Activated CD4-positive, alpha-beta T cell treated with anti-CD3 and anti-CD28 coated beads, Interleukin-2, amount 10 ng/mL, durations not matched to agents 24 days and 14 days (primary cell): ENCODE data around the gene GTF3C6. TPM values are rescaled to one million over a fixed set of nuclear protein-coding genes. Genes with fewer than 3 reads are reported as not detected.

Source experiments
- DNase-seq: peaks from one replicate; pipeline ENCODE4 v3.0.0; 2022
- H3K27ac Mint-ChIP-seq: one replicate; pipeline ENCODE4 v1.8.0; 2022; ENCODE audit warnings: mild to moderate bottlenecking, mixed read lengths
- H3K27me3 Mint-ChIP-seq: one replicate; pipeline ENCODE4 v1.8.0; 2022; ENCODE audit warnings: mixed read lengths
- H3K36me3 Mint-ChIP-seq: one replicate; pipeline ENCODE4 v1.8.0; 2022; ENCODE audit warnings: low read depth, mild to moderate bottlenecking, mixed read lengths
- H3K4me1 Mint-ChIP-seq: one replicate; pipeline ENCODE4 v1.8.0; 2021; ENCODE audit warnings: mixed read lengths
- H3K4me3 Mint-ChIP-seq: one replicate; pipeline ENCODE4 v1.8.0; 2022; ENCODE audit warnings: mild to moderate bottlenecking, moderate library complexity, mixed read lengths
- H3K9me3 Mint-ChIP-seq: one replicate; pipeline ENCODE4 v1.8.0; 2021; ENCODE audit warnings: mixed read lengths
- intact Hi-C: fragments of 100-400 bp; cut with micrococcal nuclease; formaldehyde crosslinking; loops from one replicate; pipeline ENCODE4 v1.15.1; 2023
- total RNA-seq: library from RNA; stranded (reverse); gene quantifications from 2 replicates; pipeline ENCODE4 v1.2.3, GENCODE V29; 2022

GTF3C6 gene
- 145 and 146 TPM in 2 replicates for total RNA-seq

- intact Hi-C loops, result loop anchor here (1.0 to 2.0 kb wide), 4 partner anchors 14 to 143 kb away; partner anchors contain the start of genes AMD1, CDK19 and RPF2
- H3K4me1 Mint-ChIP-seq, result peaks cover 12% of the 10 kb centered on the region
- H3K4me3 Mint-ChIP-seq, result peak within 1 kb of the TSS; percentile 93
These were observed at the start of gene GTF3C6 for GRCh38 chr6:110958329-110959192. GTF3C6 (plus strand) TSS chr6:110958706; CDS start chr6:110958770, 64 bp downstream.

GRCh38 chr6:110930781-110931180 is 27.7 kb upstream of the GTF3C6 start:
- intact Hi-C loops, result no loop called here
- Mint-ChIP-seq H3K36me3 (no peaks in the 10 kb centered on the region), H3K4me1 (peaks cover 7% of the 10 kb centered on the region), H3K4me3 (no peak overlapping the region), H3K9me3 (no peaks in the 10 kb centered on the region), H3K27ac (no peak overlapping the region), H3K27me3 (peaks cover 3% of the 10 kb centered on the region)
- no peak for DNase-seq

More at GRCh38 chr6:110958329-110959192, at the start of gene GTF3C6:
- peaks cover 36% of the 10 kb centered on the region for H3K36me3 Mint-ChIP-seq
- peak within 1 kb of the TSS; percentile 97 for H3K27ac Mint-ChIP-seq
- no peaks in the 10 kb centered on the region for H3K9me3 Mint-ChIP-seq
- DNase-seq, result peak; percentile 98
- H3K27me3 Mint-ChIP-seq, result no peaks in the 10 kb centered on the region

- Mint-ChIP-seq H3K9me3 (no peaks in the 10 kb centered on the region), H3K4me3 (no peak overlapping the region), H3K27me3 (no peaks in the 10 kb centered on the region), H3K36me3 (no peaks in the 10 kb centered on the region), H3K27ac (no peak overlapping the region), H3K4me1 (peaks cover 7% of the 10 kb centered on the region)
- DNase-seq, result no peak
- intact Hi-C loops, result no loop called here
These were observed 24.6 kb upstream of the GTF3C6 start for GRCh38 chr6:110933912-110934311.

- Mint-ChIP-seq H3K4me1 (peaks cover 9% of the 10 kb centered on the region), H3K4me3 (no peak overlapping the region), H3K9me3 (no peaks in the 10 kb centered on the region), H3K27ac (no peak overlapping the region), H3K36me3 (no peaks in the 10 kb centered on the region), H3K27me3 (no peaks in the 10 kb centered on the region)
- no peak for DNase-seq
- intact Hi-C loops, result no loop called here
These were observed 24.1 kb upstream of the GTF3C6 start for GRCh38 chr6:110934381-110934898.

GRCh38 chr6:110935171-110935570 is 23.3 kb upstream of the GTF3C6 start:
- Mint-ChIP-seq H3K4me1 (peaks cover 9% of the 10 kb centered on the region), H3K27me3 (no peaks in the 10 kb centered on the region), H3K9me3 (no peaks in the 10 kb centered on the region), H3K4me3 (no peak overlapping the region), H3K36me3 (no peaks in the 10 kb centered on the region), H3K27ac (no peak overlapping the region)
- intact Hi-C loops, result no loop called here
- DNase-seq, result no peak

- Mint-ChIP-seq H3K27me3 (no peaks in the 10 kb centered on the region), H3K9me3 (no peaks in the 10 kb centered on the region), H3K4me1 (peaks cover 4% of the 10 kb centered on the region), H3K27ac (no peak overlapping the region), H3K36me3 (no peaks in the 10 kb centered on the region), H3K4me3 (no peak overlapping the region)
- DNase-seq, result no peak
- intact Hi-C loops, result no loop called here
These were observed 20.3 kb upstream of the GTF3C6 start for GRCh38 chr6:110938171-110938570.

- Mint-ChIP-seq H3K9me3 (no peaks in the 10 kb centered on the region), H3K4me1 (peaks cover 7% of the 10 kb centered on the region), H3K36me3 (no peaks in the 10 kb centered on the region), H3K27ac (no peak overlapping the region), H3K27me3 (no peaks in the 10 kb centered on the region), H3K4me3 (no peak overlapping the region)
- DNase-seq, result no peak
- intact Hi-C loops, result loop anchor here (5.0 kb wide), 1 partner anchor 43 kb away; the partner anchor contains the start of gene RPF2
These were observed 18.9 kb upstream of the GTF3C6 start for GRCh38 chr6:110939429-110940200.

- no peaks in the 10 kb centered on the region for H3K9me3 Mint-ChIP-seq
- H3K4me3 Mint-ChIP-seq, result peak overlapping the region; percentile 32
- no peaks in the 10 kb centered on the region for H3K36me3 Mint-ChIP-seq
- intact Hi-C loops, result loop anchor here (1.0 to 5.0 kb wide), 4 partner anchors 14 to 128 kb away; partner anchors contain the start of genes GTF3C6 and RPF2
- peak overlapping the region; percentile 86 for H3K27ac Mint-ChIP-seq
- H3K4me1 Mint-ChIP-seq, result peaks cover 7% of the 10 kb centered on the region
- H3K27me3 Mint-ChIP-seq, result no peaks in the 10 kb centered on the region
- DNase-seq, result peak; percentile 80
These were observed 13.8 kb upstream of the GTF3C6 start for GRCh38 chr6:110944681-110945151.

- Mint-ChIP-seq H3K36me3 (no peaks in the 10 kb centered on the region), H3K4me3 (no peak overlapping the region), H3K27me3 (peaks cover 1% of the 10 kb centered on the region), H3K27ac (no peak overlapping the region), H3K9me3 (no peaks in the 10 kb centered on the region), H3K4me1 (peaks cover 9% of the 10 kb centered on the region)
- intact Hi-C loops, result no loop called here
- no peak for DNase-seq
These were observed 12.0 kb upstream of the GTF3C6 start for GRCh38 chr6:110946498-110946897.

- H3K27me3 Mint-ChIP-seq, result peaks cover 8% of the 10 kb centered on the region
- H3K4me3 Mint-ChIP-seq, result no peak overlapping the region
- H3K4me1 Mint-ChIP-seq, result peaks cover 4% of the 10 kb centered on the region
- intact Hi-C loops, result loop anchor here (1.0 kb wide), 2 partner anchors 267 to 421 kb away; no protein-coding TSS in a partner anchor
- H3K27ac Mint-ChIP-seq, result no peak overlapping the region
- no peaks in the 10 kb centered on the region for H3K9me3 Mint-ChIP-seq
- H3K36me3 Mint-ChIP-seq, result no peaks in the 10 kb centered on the region
- DNase-seq, result no peak
These were observed 8.7 kb upstream of the GTF3C6 start for GRCh38 chr6:110949679-110950285.

GRCh38 chr6:110950440-110950839 is 8.1 kb upstream of the GTF3C6 start:
- Mint-ChIP-seq H3K4me1 (peaks cover 2% of the 10 kb centered on the region), H3K36me3 (no peaks in the 10 kb centered on the region), H3K27me3 (peaks cover 8% of the 10 kb centered on the region), H3K4me3 (no peak overlapping the region), H3K9me3 (no peaks in the 10 kb centered on the region), H3K27ac (no peak overlapping the region)
- no peak for DNase-seq
- intact Hi-C loops, result no loop called here

GRCh38 chr6:110951008-110951407 is 7.5 kb upstream of the GTF3C6 start:
- no peaks in the 10 kb centered on the region for H3K9me3 Mint-ChIP-seq
- H3K4me3 Mint-ChIP-seq, result no peak overlapping the region
- DNase-seq, result no peak
- no peak overlapping the region for H3K27ac Mint-ChIP-seq
- intact Hi-C loops, result no loop called here
- peaks cover 2% of the 10 kb centered on the region for H3K4me1 Mint-ChIP-seq
- H3K27me3 Mint-ChIP-seq, result peaks cover 8% of the 10 kb centered on the region
- no peaks in the 10 kb centered on the region for H3K36me3 Mint-ChIP-seq

- H3K36me3 Mint-ChIP-seq, result no peaks in the 10 kb centered on the region
- H3K27me3 Mint-ChIP-seq, result peaks cover 8% of the 10 kb centered on the region
- no peak overlapping the region for H3K4me3 Mint-ChIP-seq
- no peak overlapping the region for H3K27ac Mint-ChIP-seq
- no peak for DNase-seq
- intact Hi-C loops, result no loop called here
- no peaks in the 10 kb centered on the region for H3K9me3 Mint-ChIP-seq
- H3K4me1 Mint-ChIP-seq, result peaks cover 4% of the 10 kb centered on the region
These were observed 6.3 kb upstream of the GTF3C6 start for GRCh38 chr6:110951986-110952794.
